Esophagus muscularis mucosa (tissue), 3 donors: ENCODE results near the gene SIK1.

Source experiments
- POLR2A ChIP-seq: fragments of 450-650 bp; IDR thresholded peaks from one replicate; pipeline ENCODE4 v1.6.1; 2017; ENCODE audit warnings: antibody characterized with exemption, moderate library complexity, mild to moderate bottlenecking, low read depth
- TF ChIP-seq, protein P1 (sequence below), 3 experiments: fragments of 200-600 bp in 2 of 3; fragments of 450-650 bp in 1 of 3; sonication (generic) in 2 of 3; IDR thresholded peaks; one replicate each; pipeline ENCODE4 v1.5.1; 2017 to 2019; ENCODE audit warnings: antibody characterized with exemption in 3 of 3, mild to moderate bottlenecking in 2 of 3, moderate library complexity in 1 of 3

- TF ChIP-seq, protein P1, sequence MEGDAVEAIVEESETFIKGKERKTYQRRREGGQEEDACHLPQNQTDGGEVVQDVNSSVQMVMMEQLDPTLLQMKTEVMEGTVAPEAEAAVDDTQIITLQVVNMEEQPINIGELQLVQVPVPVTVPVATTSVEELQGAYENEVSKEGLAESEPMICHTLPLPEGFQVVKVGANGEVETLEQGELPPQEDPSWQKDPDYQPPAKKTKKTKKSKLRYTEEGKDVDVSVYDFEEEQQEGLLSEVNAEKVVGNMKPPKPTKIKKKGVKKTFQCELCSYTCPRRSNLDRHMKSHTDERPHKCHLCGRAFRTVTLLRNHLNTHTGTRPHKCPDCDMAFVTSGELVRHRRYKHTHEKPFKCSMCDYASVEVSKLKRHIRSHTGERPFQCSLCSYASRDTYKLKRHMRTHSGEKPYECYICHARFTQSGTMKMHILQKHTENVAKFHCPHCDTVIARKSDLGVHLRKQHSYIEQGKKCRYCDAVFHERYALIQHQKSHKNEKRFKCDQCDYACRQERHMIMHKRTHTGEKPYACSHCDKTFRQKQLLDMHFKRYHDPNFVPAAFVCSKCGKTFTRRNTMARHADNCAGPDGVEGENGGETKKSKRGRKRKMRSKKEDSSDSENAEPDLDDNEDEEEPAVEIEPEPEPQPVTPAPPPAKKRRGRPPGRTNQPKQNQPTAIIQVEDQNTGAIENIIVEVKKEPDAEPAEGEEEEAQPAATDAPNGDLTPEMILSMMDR (IDR thresholded peaks at IDR 0.05): no peak
- no peak for TF ChIP-seq POLR2A
These were observed 50.5 kb downstream of the SIK1 start for GRCh38 chr21:43376478-43376882.
